NK-92 treated with Interleukin-12 subunit alpha and Interleukin-12 subunit beta, amount 100 ng/mL, for 24 hours (cell line): ENCODE measurements around the gene TNRC6C.

Experiments used
- DNase-seq: peaks from one replicate; lab custom pipeline; 2025; lab: John Stamatoyannopoulos, UW

The TNRC6C gene

GRCh38 chr17:78082988-78083387 is 124.5 kb downstream of the TNRC6C start:
- no peak for DNase-seq

- DNase-seq, result no peak
Measured at GRCh38 chr17:78086740-78087139, 128.2 kb downstream of the TNRC6C start.

- DNase-seq, result no peak
Measured at GRCh38 chr17:78088529-78088928, 130.0 kb downstream of the TNRC6C start.

- no peak for DNase-seq
Measured at GRCh38 chr17:78089576-78090281, 131.2 kb downstream of the TNRC6C start.

GRCh38 chr17:78092794-78093324 is 134.4 kb downstream of the TNRC6C start:
- DNase-seq, result no peak

- no peak for DNase-seq
Measured at GRCh38 chr17:78095035-78095434, 136.5 kb downstream of the TNRC6C start.

GRCh38 chr17:78096093-78096492 is 137.6 kb downstream of the TNRC6C start:
- DNase-seq, result no peak

- DNase-seq, result no peak
Measured at GRCh38 chr17:78101112-78101511, 142.6 kb downstream of the TNRC6C start.

GRCh38 chr17:78101542-78101941 is 143.0 kb downstream of the TNRC6C start:
- DNase-seq, result no peak

- no peak for DNase-seq
Measured at GRCh38 chr17:78103311-78103710, 144.8 kb downstream of the TNRC6C start.

GRCh38 chr17:78104540-78104941 is 146.0 kb downstream of the TNRC6C start:
- no peak for DNase-seq

GRCh38 chr17:78105101-78105500 is 146.6 kb downstream of the TNRC6C start:
- no peak for DNase-seq

- no peak for DNase-seq
Measured at GRCh38 chr17:78105551-78105950, 147.0 kb downstream of the TNRC6C start.

GRCh38 chr17:78106211-78106610 is 147.7 kb downstream of the TNRC6C start:
- DNase-seq, result no peak

GRCh38 chr17:78107457-78107856 is 149.0 kb downstream of the TNRC6C start:
- no peak for DNase-seq

GRCh38 chr17:78107976-78108725 is 149.6 kb downstream of the TNRC6C start:
- no peak for DNase-seq

GRCh38 chr17:78108726-78109488 is 150.4 kb downstream of the TNRC6C start:
- DNase-seq, result no peak

- DNase-seq, result no peak
Measured at GRCh38 chr17:78109489-78109761, 150.9 kb downstream of the TNRC6C start.

- DNase-seq, result no peak
Measured at GRCh38 chr17:78110363-78111015, 152.0 kb downstream of the TNRC6C start.

- no peak for DNase-seq
Measured at GRCh38 chr17:78111016-78111726, 152.7 kb downstream of the TNRC6C start.

GRCh38 chr17:78111727-78112517 is 153.4 kb downstream of the TNRC6C start:
- no peak for DNase-seq
